Panc1 (cell line): ENCODE data around the gene MTOR. TPM values are rescaled to one million over a fixed set of nuclear protein-coding genes. Genes with fewer than 3 reads are reported as not detected.
"Not testable (repeated sequence)": the region's sequence is repeated elsewhere in the genome, so short reads cannot be mapped to it uniquely, and the experiment has no call there.

Experiments
- ATAC-seq: fragments of 200-7000 bp; cut with Tn5 transposase; 2 replicates; pipeline ENCODE4 v1.9.1; 2020; ENCODE audit warnings: mild to moderate bottlenecking, moderate library complexity
- BruUV-seq: library from RNA; stranded (reverse); fragments of 400-500 nt; replicated peaks from 2 replicates; lab custom pipeline; 2021; lab: Mats Ljungman, UMichigan
- CTCF ChIA-PET: fragments of 300-600 bp; sonication (Branson Sonifier 250); formaldehyde crosslinking; loops from one replicate; lab custom pipeline; 2022; ENCODE audit warnings: antibody characterized with exemption; lab: Charles Lee
- POLR2A ChIA-PET: fragments of 300-600 bp; sonication (Branson Sonifier 250); formaldehyde crosslinking; loops from one replicate; lab custom pipeline; 2022; ENCODE audit warnings: antibody characterized with exemption; lab: Charles Lee
- DNase-seq: peaks from one replicate; pipeline ENCODE4 v3.0.0-alpha.2; 2010; ENCODE audit warnings: low read depth, low spot score
- H3K27ac ChIP-seq: 2 replicates; pipeline ENCODE4 v1.5.1; 2011; ENCODE audit warnings: mild to moderate bottlenecking, low read length, inconsistent platforms
- H3K27me3 ChIP-seq: fragments of 200-500 bp; sonication (Bioruptor generic); 2 replicates; pipeline ENCODE4 v1.6.0; 2014; ENCODE audit warnings: low read length, inconsistent platforms; ENCODE audit not compliant: control insufficient read depth, insufficient read depth
- H3K36me3 ChIP-seq: fragments of 200-500 bp; sonication (Bioruptor generic); 2 replicates; pipeline ENCODE4 v1.5.1; 2014; ENCODE audit warnings: inconsistent platforms, mild to moderate bottlenecking, low read length, moderate library complexity; ENCODE audit not compliant: control insufficient read depth, insufficient read depth
- H3K4me1 ChIP-seq: 2 replicates; pipeline ENCODE4 v1.5.1; 2011; ENCODE audit warnings: inconsistent platforms, mild to moderate bottlenecking, low read length, moderate library complexity; ENCODE audit not compliant: control insufficient read depth, insufficient read depth
- H3K4me3 ChIP-seq, 2 experiments: 2 replicates each; pipeline ENCODE4 v1.5.1; 2011 to 2012; ENCODE audit warnings: low read depth in 2 of 2, low read length in 2 of 2, mild to moderate bottlenecking in 2 of 2, inconsistent platforms in 1 of 2, moderate library complexity in 1 of 2
- H3K9me3 ChIP-seq: fragments of 200-500 bp; sonication (Bioruptor generic); 2 replicates; pipeline ENCODE4 v1.5.1; 2014; ENCODE audit warnings: low read depth, mild to moderate bottlenecking, inconsistent platforms, low read length, moderate library complexity; ENCODE audit not compliant: control insufficient read depth, insufficient read depth
- POLR2AphosphoS5 ChIP-seq: IDR thresholded peaks from 2 replicates; pipeline ENCODE4 v1.6.1; 2012; ENCODE audit warnings: mild to moderate bottlenecking, low read depth, low read length, moderate library complexity
- SIN3A ChIP-seq: IDR thresholded peaks from 2 replicates; pipeline ENCODE4 v1.6.1; 2012; ENCODE audit warnings: low read depth, mild to moderate bottlenecking, low read length, moderate library complexity, borderline replicate concordance; ENCODE audit not compliant: insufficient read depth
- TCF7L2 ChIP-seq: IDR thresholded peaks from 2 replicates; pipeline ENCODE4 v1.6.1; 2011; ENCODE audit warnings: mild to moderate bottlenecking, low read depth, low read length, inconsistent platforms
- in situ Hi-C: cut with HindIII; loops from 2 replicates; pipeline ENCODE4 v1.10.0; 2016; ENCODE audit warnings: low sequenced_read_pairs, low pct_unique_long_range_greater_than_20kb
- intact Hi-C: fragments of 100-400 bp; cut with micrococcal nuclease; formaldehyde crosslinking; loops from one replicate; pipeline ENCODE4 v1.10.0; 2022; ENCODE audit not compliant: unreplicated experiment
- total RNA-seq: library from RNA; stranded (reverse); gene quantifications from one replicate; pipeline ENCODE4 v1.2.1, GENCODE V29; 2021; ENCODE audit not compliant: unreplicated experiment
- TF ChIP-seq, protein P1 (sequence below): fragments of 450-650 bp; IDR thresholded peaks from 2 replicates; pipeline ENCODE4 v1.5.1; 2017; ENCODE audit warnings: mild to moderate bottlenecking
- TF ChIP-seq, protein P2 (sequence below), 2 experiments: IDR thresholded peaks; 2 replicates each; pipeline ENCODE4 v1.6.1; 2011 to 2012; ENCODE audit warnings: low read depth in 2 of 2, control low read depth in 1 of 2, low read length in 1 of 2, mild to moderate bottlenecking in 1 of 2, moderate library complexity in 1 of 2; ENCODE audit not compliant: insufficient read depth in 1 of 2

The MTOR gene
- total RNA-seq, 1 experiment from 2014 or later = 71.2 TPM

DNA sequence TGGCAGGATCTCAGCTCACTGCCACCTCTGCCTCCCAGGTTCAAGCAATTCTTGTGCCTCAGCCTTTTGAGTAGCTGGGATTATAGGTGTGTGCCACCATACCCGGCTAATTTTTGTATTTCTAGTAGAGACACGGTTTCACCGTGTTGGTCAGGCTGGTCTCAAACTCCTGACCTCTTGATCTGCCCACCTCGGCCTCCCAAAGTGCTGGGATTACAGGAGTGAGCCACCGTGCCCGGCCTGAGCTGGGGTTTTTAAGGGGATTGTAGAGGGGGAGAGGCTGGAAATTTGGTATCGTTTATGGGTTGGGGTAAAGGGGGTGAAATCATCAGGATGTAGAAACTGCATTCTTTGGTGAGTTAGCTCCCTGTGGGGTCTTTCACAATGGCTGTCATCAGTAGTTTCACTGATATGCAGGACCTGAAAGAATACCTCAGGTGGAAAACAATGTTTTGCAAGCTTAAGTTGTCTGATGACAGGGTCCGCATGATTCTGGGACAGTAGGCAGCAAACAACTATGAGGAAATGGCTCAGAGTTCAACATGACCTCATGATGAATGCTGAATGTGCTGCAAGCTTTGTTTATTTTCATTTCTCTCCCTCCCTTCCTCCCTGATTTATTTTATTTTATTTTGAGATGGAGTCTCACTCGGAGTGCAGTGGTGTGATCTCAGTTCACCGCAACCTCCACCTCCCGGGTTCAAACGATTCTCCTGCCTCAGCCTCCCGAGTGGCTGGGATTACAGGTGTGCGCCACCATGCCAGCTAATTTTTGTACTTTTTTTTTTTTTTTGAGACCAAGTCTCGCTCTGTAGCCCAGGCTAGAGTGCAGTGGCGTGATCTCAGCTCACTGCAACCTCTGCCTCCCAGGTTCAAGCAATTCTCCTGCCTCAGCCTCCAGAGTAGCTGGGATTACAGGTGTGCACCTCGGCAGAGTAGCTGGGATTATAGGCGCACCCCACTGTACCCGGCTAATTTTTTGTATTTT, 5.3 kb upstream of the MTOR start:
- H3K4me3 ChIP-seq, intact Hi-C loops, in situ Hi-C loops, H3K4me1 ChIP-seq, H3K27ac ChIP-seq, H3K36me3 ChIP-seq, H3K27me3 ChIP-seq, BruUV-seq, H3K9me3 ChIP-seq, DNase-seq: not testable (repeated sequence)
- ATAC-seq = peak; percentile 47; the same call in 1 of the 2 replicates
- ChIA-PET CTCF (interaction anchor here (0.6 to 1.3 kb wide), 2 partner anchors 25 to 374 kb away, joined by 3 read pairs; no protein-coding TSS in a partner anchor), POLR2A (interaction anchor here (0.6 to 0.9 kb wide), 2 partner anchors 16 to 314 kb away, joined by 3 read pairs; no protein-coding TSS in a partner anchor)

DNA sequence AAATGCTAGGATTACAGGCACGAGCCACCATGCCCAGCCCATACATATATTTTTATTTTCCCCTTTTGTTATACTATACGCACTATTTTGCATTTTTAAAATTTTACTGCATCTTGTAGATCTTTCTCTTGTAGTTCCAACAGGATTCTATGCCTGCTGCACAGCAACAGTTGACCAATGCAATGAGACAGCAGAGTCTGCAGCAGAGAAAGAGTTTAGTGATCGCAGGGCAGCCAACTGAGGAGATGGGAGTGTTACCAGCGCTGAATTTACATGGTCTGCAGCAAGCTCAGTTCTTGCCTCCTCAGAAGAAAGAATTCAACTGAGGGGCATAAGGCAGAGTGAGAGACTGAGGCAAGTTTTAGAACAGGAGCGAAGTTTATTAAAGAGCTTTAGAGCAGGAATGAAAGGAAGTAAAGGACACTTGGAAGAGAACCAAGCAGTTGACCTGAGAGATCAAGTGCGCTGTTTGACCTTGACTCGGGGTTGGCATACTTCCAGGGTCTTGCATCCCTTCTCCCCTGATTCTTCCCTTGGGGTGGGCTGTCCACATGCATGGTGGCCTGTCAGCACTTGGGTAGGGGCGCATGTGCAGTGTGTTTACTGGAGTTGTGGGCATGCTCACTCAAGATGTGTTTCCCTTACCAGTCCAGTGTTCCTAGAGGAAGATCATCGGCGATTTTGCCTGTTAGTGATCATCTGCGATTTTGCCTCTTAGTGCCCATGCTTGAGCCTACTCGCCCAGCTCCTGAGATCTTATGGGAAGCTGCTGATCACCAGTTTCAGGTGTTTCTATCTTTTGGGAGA, 4.1 kb upstream of the MTOR start:
- CTCF ChIA-PET = interaction anchor here (1.3 kb wide), 1 partner anchor 375 kb away, joined by 3 read pairs; no protein-coding TSS in a partner anchor

More for the DNA sequence above, 4.1 kb upstream of the MTOR start:
- no peak for DNase-seq
- intact Hi-C loops = no loop called here
- no TSS peak for BruUV-seq
- POLR2A ChIA-PET = interaction anchor here (0.9 kb wide), 1 partner anchor 313 kb away, joined by 3 read pairs; no protein-coding TSS in a partner anchor
- TF ChIP-seq POLR2AphosphoS5 = no peak
- TF ChIP-seq SIN3A = no peak
- TF ChIP-seq, protein P1, sequence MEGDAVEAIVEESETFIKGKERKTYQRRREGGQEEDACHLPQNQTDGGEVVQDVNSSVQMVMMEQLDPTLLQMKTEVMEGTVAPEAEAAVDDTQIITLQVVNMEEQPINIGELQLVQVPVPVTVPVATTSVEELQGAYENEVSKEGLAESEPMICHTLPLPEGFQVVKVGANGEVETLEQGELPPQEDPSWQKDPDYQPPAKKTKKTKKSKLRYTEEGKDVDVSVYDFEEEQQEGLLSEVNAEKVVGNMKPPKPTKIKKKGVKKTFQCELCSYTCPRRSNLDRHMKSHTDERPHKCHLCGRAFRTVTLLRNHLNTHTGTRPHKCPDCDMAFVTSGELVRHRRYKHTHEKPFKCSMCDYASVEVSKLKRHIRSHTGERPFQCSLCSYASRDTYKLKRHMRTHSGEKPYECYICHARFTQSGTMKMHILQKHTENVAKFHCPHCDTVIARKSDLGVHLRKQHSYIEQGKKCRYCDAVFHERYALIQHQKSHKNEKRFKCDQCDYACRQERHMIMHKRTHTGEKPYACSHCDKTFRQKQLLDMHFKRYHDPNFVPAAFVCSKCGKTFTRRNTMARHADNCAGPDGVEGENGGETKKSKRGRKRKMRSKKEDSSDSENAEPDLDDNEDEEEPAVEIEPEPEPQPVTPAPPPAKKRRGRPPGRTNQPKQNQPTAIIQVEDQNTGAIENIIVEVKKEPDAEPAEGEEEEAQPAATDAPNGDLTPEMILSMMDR = no peak
- TF ChIP-seq, protein P2, sequence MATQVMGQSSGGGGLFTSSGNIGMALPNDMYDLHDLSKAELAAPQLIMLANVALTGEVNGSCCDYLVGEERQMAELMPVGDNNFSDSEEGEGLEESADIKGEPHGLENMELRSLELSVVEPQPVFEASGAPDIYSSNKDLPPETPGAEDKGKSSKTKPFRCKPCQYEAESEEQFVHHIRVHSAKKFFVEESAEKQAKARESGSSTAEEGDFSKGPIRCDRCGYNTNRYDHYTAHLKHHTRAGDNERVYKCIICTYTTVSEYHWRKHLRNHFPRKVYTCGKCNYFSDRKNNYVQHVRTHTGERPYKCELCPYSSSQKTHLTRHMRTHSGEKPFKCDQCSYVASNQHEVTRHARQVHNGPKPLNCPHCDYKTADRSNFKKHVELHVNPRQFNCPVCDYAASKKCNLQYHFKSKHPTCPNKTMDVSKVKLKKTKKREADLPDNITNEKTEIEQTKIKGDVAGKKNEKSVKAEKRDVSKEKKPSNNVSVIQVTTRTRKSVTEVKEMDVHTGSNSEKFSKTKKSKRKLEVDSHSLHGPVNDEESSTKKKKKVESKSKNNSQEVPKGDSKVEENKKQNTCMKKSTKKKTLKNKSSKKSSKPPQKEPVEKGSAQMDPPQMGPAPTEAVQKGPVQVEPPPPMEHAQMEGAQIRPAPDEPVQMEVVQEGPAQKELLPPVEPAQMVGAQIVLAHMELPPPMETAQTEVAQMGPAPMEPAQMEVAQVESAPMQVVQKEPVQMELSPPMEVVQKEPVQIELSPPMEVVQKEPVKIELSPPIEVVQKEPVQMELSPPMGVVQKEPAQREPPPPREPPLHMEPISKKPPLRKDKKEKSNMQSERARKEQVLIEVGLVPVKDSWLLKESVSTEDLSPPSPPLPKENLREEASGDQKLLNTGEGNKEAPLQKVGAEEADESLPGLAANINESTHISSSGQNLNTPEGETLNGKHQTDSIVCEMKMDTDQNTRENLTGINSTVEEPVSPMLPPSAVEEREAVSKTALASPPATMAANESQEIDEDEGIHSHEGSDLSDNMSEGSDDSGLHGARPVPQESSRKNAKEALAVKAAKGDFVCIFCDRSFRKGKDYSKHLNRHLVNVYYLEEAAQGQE (IDR thresholded peaks at IDR 0.05; ENCODE audit: insufficient read depth in 1 of 2, low read depth in 2 of 2, low read length in 1 of 2) = no peak
- no peak for TF ChIP-seq TCF7L2
- no peaks in the 10 kb centered on the region for H3K27me3 ChIP-seq
- peaks cover 1% of the 10 kb centered on the region; the same call in 1 of the 2 replicates for H3K4me1 ChIP-seq
- H3K9me3 ChIP-seq = no peaks in the 10 kb centered on the region
- in situ Hi-C loops = no loop called here
- no peaks in the 10 kb centered on the region for H3K36me3 ChIP-seq
- ATAC-seq = no peak
- no peak overlapping the region for H3K27ac ChIP-seq
- H3K4me3 ChIP-seq = no peak overlapping the region
